Neutrophil (primary cell): Measurements from ENCODE around the gene ATIC.
A peak's percentile ranks its signal among the peaks of the same experiment; 100 is the strongest.
"Not testable (repeated sequence)": the region's sequence is repeated elsewhere in the genome, so short reads cannot be mapped to it uniquely, and the experiment has no call there.

Source experiments
- H3K27ac ChIP-seq: fragments of 200-600 bp; sonication (generic); 2 replicates; pipeline ENCODE4 v1.5.1; 2016; ENCODE audit warnings: mild to moderate bottlenecking, moderate library complexity
- H3K27me3 ChIP-seq: fragments of 200-600 bp; sonication (generic); 2 replicates; pipeline ENCODE4 v1.6.0; 2016; ENCODE audit warnings: mild to moderate bottlenecking
- H3K36me3 ChIP-seq: fragments of 200-600 bp; sonication (generic); 2 replicates; pipeline ENCODE4 v1.5.1; 2017
- H3K4me1 ChIP-seq, 2 experiments: fragments of 200-600 bp in 1 of 2; sonication (generic) in 1 of 2; 1 replicate in 1 of 2; 2 replicates in 1 of 2; pipeline versions ENCODE4 v1.5.1 to v1.6.1; 2013 to 2016; ENCODE audit warnings: low read depth in 1 of 2, low read length in 1 of 2, mild to moderate bottlenecking in 1 of 2, moderate library complexity in 1 of 2; ENCODE audit not compliant: control insufficient read depth in 1 of 2, insufficient read depth in 1 of 2
- H3K4me3 ChIP-seq, 2 experiments: fragments of 200-600 bp in 1 of 2; sonication (generic) in 1 of 2; 1 replicate in 1 of 2; 2 replicates in 1 of 2; pipeline ENCODE4 v1.5.1; 2013 to 2016; ENCODE audit warnings: low read depth in 1 of 2, low read length in 1 of 2, mild to moderate bottlenecking in 1 of 2, moderate library complexity in 1 of 2
- H3K9me3 ChIP-seq: fragments of 200-600 bp; sonication (generic); 2 replicates; pipeline ENCODE4 v1.5.1; 2016
- TF ChIP-seq, protein P1 (sequence below): fragments of 200-600 bp; sonication (generic); IDR thresholded peaks from 2 replicates; pipeline ENCODE4 v1.5.1; 2016; ENCODE audit warnings: antibody characterized with exemption

ATIC gene

GRCh38 chr2:215290980-215291599 lies 20.8 kb upstream of the ATIC start:
- H3K27ac ChIP-seq = no peak overlapping the region
- H3K36me3 ChIP-seq = no peaks in the 10 kb centered on the region
- no peaks in the 10 kb centered on the region for H3K9me3 ChIP-seq
- no peaks in the 10 kb centered on the region for H3K27me3 ChIP-seq
- TF ChIP-seq, protein P1, sequence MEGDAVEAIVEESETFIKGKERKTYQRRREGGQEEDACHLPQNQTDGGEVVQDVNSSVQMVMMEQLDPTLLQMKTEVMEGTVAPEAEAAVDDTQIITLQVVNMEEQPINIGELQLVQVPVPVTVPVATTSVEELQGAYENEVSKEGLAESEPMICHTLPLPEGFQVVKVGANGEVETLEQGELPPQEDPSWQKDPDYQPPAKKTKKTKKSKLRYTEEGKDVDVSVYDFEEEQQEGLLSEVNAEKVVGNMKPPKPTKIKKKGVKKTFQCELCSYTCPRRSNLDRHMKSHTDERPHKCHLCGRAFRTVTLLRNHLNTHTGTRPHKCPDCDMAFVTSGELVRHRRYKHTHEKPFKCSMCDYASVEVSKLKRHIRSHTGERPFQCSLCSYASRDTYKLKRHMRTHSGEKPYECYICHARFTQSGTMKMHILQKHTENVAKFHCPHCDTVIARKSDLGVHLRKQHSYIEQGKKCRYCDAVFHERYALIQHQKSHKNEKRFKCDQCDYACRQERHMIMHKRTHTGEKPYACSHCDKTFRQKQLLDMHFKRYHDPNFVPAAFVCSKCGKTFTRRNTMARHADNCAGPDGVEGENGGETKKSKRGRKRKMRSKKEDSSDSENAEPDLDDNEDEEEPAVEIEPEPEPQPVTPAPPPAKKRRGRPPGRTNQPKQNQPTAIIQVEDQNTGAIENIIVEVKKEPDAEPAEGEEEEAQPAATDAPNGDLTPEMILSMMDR = no peak
- no peak overlapping the region for H3K4me3 ChIP-seq
- no peaks in the 10 kb centered on the region for H3K4me1 ChIP-seq

DNA sequence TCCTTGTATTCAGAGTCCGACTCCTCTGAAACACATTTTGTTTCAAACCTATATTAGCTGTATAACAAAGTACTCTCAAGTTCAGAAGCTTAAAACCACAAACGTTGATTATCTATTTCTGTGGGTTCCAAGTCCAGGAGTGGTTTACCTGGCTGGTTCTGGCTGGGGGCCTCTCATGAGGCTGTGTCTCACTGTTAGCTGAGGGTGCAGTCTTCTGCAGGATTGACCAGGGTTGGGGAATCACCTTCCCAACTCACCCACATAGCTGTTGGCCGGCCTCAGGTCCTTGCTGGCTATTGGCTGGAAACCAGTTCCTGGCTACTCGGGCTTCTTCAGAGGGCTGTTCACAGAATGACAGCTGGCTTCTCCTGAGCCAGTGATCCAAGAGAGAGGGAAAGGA lies 18.0 kb upstream of the ATIC start:
- Histone ChIP-seq H3K9me3 (no peaks in the 10 kb centered on the region), H3K36me3 (no peaks in the 10 kb centered on the region), H3K27me3 (no peaks in the 10 kb centered on the region), H3K4me1 (no peaks in the 10 kb centered on the region), H3K4me3 (no peak overlapping the region), H3K27ac (no peak overlapping the region)
- TF ChIP-seq, protein P1 = no peak

- no peak overlapping the region for H3K4me3 ChIP-seq
- no peaks in the 10 kb centered on the region for H3K4me1 ChIP-seq
- TF ChIP-seq, protein P1 = no peak
- no peaks in the 10 kb centered on the region for H3K27me3 ChIP-seq
- no peak overlapping the region for H3K27ac ChIP-seq
- no peaks in the 10 kb centered on the region for H3K9me3 ChIP-seq
- H3K36me3 ChIP-seq = no peaks in the 10 kb centered on the region
Measured at GRCh38 chr2:215299337-215299859, 12.5 kb upstream of the ATIC start.

GRCh38 chr2:215301994-215302393 lies 9.9 kb upstream of the ATIC start:
- no peak overlapping the region for H3K27ac ChIP-seq
- no peak overlapping the region for H3K4me3 ChIP-seq
- TF ChIP-seq, protein P1 = no peak
- no peaks in the 10 kb centered on the region for H3K36me3 ChIP-seq
- no peaks in the 10 kb centered on the region for H3K27me3 ChIP-seq
- no peaks in the 10 kb centered on the region for H3K4me1 ChIP-seq
- no peaks in the 10 kb centered on the region for H3K9me3 ChIP-seq

DNA sequence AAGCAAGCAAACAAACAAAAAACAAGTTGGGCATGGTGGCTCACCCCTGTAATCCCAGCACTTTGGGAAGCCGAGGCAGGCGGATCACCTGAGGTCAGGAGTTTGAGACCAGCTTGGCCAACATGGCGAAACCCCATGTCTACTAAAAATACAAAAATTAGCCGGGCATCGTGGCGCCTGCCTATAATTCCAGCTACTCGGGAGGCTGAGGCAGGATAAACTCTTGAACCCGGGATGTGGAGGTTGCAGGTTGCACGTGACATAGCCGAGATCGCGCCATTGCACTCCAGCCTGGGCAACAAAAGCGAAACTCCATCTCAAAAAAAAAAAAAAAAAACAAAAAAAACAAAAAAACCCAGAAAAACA lies 617 bp upstream of the ATIC start:
- H3K4me3 ChIP-seq = peak overlapping the region; percentile 55 to 67
- H3K36me3 ChIP-seq, H3K9me3 ChIP-seq, H3K4me1 ChIP-seq, H3K27me3 ChIP-seq, H3K27ac ChIP-seq: not testable (repeated sequence)

DNA sequence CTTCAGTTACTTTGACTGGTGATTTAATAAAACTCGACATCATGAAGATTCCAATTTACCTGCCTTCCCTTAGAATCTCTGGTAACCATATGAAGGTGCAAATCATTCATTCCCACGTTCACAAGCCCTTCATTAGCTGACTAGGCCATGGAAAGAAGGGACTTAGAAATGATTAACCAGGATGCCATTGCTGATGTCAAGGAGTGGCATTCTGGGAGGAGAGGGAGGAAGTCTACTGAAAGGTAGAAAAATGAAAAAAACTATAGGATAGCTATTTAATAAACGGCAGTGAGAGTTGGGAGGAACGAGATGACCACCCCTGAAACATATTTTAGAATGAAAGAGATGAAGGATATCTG lies 1.4 kb downstream of the ATIC start:
- H3K9me3 ChIP-seq = no peaks in the 10 kb centered on the region
- H3K27ac ChIP-seq = no peak overlapping the region
- H3K4me1 ChIP-seq = peaks cover 6 to 8% of the 10 kb centered on the region in 2 experiments
- H3K27me3 ChIP-seq = peaks cover 5% of the 10 kb centered on the region
- no peaks in the 10 kb centered on the region for H3K36me3 ChIP-seq
- TF ChIP-seq, protein P1 = no peak
- no peak overlapping the region for H3K4me3 ChIP-seq
